GM12891 (cell line): ENCODE results near the gene FAM193A.

ENCODE experiments used
- POLR2A ChIP-seq: IDR thresholded peaks from 2 replicates; pipeline ENCODE4 v1.6.1; 2011; ENCODE audit warnings: low read depth, low read length, control low read depth
- POU2F2 ChIP-seq: IDR thresholded peaks from 2 replicates; pipeline ENCODE4 v1.6.1; 2011; ENCODE audit warnings: low read depth, mild to moderate bottlenecking, control low read depth, low read length, moderate library complexity
- TAF1 ChIP-seq: IDR thresholded peaks from 2 replicates; pipeline ENCODE4 v1.6.1; 2011; ENCODE audit warnings: low read depth, low read length, control low read depth

DNA sequence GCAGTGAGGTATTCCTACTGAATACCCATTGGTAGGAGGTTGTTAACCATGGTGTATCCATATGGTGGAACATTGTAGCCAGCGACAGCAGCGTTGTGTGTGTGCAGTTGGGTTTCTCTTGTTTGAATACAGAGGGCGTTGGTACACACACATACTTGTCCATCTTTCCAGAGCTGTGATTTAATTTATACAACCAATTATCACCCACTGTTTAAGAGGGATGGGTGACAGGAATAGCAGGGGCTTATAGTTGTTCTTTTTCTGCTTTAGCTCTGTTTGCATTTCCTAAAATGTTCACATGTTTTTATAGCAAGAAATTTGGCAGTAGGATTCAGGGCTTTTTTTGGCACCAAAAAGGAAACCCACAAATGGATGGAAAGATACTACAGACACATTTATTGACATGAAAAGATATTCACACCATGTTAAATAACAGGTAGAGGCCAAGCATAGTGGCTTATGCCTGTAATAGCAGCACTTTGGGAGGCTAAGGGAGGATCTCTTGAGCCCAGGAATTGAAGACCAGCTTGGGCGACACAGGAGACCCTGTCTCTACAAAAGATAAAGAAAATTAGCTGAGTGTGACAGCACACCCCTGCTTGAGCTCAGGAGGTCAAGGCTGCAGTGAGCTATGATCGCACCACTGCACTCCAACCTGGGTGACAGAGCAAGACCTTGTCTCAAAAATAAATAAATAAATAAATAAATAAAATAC lies 159.1 kb downstream of the FAM193A start:
- no peak for TF ChIP-seq POU2F2
- no peak for TF ChIP-seq POLR2A
- TF ChIP-seq TAF1 = no peak
